ENCODE data around the gene PAWR. TPM values are rescaled to one million over a fixed set of nuclear protein-coding genes. Genes with fewer than 3 reads are reported as not detected.

The PAWR gene
- total RNA-seq, 4 donors from 2014 or later: 54.8 to 159 (median 65.8) TPM

DNA sequence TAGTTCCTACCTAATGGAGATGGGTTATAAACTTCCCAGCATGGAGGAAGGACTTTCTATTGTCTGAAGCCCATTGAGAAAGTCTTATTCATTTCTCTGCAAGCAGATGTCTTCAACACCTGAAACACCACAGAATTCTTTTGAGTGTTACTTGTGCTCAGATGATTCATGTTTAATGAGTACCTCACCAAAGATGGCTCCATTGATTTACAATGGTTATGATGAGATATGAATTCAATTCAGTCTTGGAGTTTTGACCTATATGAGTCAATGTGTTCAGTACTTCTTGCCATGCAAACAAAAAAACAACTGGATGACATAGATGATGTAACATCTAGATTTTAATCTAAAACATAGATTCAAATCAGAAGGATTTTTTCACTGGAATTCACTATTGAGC, 15.4 kb upstream of the PAWR start:
- Histone ChIP-seq H3K4me1 (no peaks in the 10 kb centered on the region), H3K36me3 (no peaks in the 10 kb centered on the region), H3K27ac (no peak overlapping the region), H3K4me3 (no peak overlapping the region), H3K9me3 (peaks cover 0 to 6% (median 0%) of the 10 kb centered on the region in 4 donors), H3K27me3 (no peaks in the 10 kb centered on the region)
- TF ChIP-seq, protein P1, sequence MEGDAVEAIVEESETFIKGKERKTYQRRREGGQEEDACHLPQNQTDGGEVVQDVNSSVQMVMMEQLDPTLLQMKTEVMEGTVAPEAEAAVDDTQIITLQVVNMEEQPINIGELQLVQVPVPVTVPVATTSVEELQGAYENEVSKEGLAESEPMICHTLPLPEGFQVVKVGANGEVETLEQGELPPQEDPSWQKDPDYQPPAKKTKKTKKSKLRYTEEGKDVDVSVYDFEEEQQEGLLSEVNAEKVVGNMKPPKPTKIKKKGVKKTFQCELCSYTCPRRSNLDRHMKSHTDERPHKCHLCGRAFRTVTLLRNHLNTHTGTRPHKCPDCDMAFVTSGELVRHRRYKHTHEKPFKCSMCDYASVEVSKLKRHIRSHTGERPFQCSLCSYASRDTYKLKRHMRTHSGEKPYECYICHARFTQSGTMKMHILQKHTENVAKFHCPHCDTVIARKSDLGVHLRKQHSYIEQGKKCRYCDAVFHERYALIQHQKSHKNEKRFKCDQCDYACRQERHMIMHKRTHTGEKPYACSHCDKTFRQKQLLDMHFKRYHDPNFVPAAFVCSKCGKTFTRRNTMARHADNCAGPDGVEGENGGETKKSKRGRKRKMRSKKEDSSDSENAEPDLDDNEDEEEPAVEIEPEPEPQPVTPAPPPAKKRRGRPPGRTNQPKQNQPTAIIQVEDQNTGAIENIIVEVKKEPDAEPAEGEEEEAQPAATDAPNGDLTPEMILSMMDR (IDR thresholded peaks at IDR 0.05): no peak
- TF ChIP-seq POLR2A (IDR thresholded peaks at IDR 0.05) (no peak), EP300 (IDR thresholded peaks at IDR 0.05) (no peak)
- DNase-seq (ENCODE audit: low spot score in 2 of 2): no peak

DNA sequence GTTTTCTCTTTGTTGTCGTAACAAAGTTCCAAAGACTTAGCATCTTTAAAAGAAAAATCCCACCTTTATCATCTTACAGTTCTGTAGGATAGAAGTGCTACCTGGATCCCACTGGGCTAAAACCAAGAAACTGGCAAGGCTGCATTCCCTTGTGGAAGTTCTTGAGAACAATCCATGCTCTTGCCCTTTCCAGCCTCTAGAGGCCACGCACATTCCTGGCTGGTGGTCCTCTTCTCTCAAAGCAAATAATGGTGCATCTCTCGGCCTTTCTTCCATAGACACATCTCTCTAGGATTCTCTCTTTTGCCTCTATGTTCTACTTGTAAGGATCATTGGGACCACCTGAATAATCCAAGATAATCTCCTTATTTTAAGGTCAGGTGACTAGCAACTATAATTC, 8.2 kb upstream of the PAWR start:
- no peaks in the 10 kb centered on the region for H3K27me3 ChIP-seq
- H3K4me1 ChIP-seq: no peaks in the 10 kb centered on the region
- WGBS, 2 donors: 92 to 95% methylated on average over 3 of the region's 3 CpGs
- TF ChIP-seq POLR2A (IDR thresholded peaks at IDR 0.05): no peak
- TF ChIP-seq EP300 (IDR thresholded peaks at IDR 0.05): no peak
- TF ChIP-seq, protein P1 (IDR thresholded peaks at IDR 0.05): no peak
- no peak overlapping the region for H3K4me3 ChIP-seq
- no peaks in the 10 kb centered on the region for H3K9me3 ChIP-seq
- H3K27ac ChIP-seq: no peak overlapping the region
- no peaks in the 10 kb centered on the region for H3K36me3 ChIP-seq
- DNase-seq (ENCODE audit: low spot score in 2 of 2): no peak

DNA sequence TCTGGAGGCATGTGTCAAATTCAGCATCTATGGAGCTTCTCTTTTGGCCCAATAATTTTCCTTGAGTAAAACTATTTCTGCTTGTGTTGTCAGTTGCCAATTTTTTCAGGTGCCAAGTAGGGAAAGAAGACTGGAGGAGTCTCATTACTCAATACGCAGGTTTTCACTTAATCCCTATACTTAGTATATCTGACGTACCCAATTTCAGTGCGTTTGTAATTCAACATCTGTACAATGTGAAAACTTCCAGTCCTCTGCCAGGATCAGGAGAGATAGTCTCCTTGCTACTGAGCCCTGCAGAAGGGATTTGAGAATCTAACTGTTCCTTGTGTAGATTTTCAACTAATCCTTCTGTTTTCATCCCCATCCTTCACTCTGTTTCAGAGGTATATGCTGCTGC, 5.7 kb upstream of the PAWR start:
- Histone ChIP-seq H3K27me3 (no peaks in the 10 kb centered on the region), H3K36me3 (no peaks in the 10 kb centered on the region), H3K9me3 (no peaks in the 10 kb centered on the region), H3K27ac (no peak overlapping the region), H3K4me1 (peaks cover 0 to 7% (median 0%) of the 10 kb centered on the region in 4 donors), H3K4me3 (no peak overlapping the region)
- no peak for DNase-seq (ENCODE audit: low spot score in 2 of 2)
- WGBS, 2 donors: 92 to 95% methylated on average over 3 of the region's 3 CpGs
- TF ChIP-seq, protein P1 (IDR thresholded peaks at IDR 0.05): no peak
- TF ChIP-seq EP300 (IDR thresholded peaks at IDR 0.05): no peak
- no peak for TF ChIP-seq POLR2A (IDR thresholded peaks at IDR 0.05)

DNA sequence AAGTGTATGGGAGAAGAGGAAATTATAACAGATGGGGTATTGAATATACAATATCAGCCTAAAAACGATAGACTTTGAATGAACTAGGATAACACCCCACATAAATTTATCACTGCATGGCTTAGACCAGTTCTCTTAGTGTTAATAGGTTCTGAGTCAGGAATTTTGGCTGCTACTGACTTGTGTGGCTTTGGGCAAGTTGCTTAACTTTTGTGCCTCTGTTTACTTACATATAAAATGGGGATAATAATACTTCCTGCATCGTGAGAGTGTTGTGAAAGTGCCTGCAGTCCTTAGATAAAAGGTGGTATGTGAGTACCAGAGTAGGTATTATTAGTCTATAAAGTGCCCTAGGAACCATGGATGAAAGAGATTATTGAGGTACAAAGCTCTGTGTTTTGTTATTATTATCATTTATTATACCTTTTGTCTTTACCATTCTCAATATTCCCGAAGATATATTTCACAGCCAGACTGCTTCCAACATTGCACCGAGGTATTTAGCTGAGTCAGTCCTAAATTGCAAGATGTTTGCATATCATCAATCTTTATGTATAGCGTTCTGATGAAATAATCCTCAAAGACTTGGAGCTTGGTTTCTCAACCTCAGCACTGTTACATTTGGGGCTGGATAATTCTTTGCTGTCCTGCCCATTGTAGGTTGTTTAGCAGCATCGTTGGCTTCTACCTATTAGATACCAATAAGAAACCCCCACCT, 2.3 kb upstream of the PAWR start:
- TF ChIP-seq, protein P1 (IDR thresholded peaks at IDR 0.05): no peak
- TF ChIP-seq POLR2A (IDR thresholded peaks at IDR 0.05): no peak
- H3K4me3 ChIP-seq: no peak overlapping the region
- no peak overlapping the region for H3K27ac ChIP-seq
- no peaks in the 10 kb centered on the region for H3K27me3 ChIP-seq
- no peaks in the 10 kb centered on the region for H3K9me3 ChIP-seq
- 58 to 61% methylated on average over 6 of the region's 6 CpGs for WGBS, 2 donors
- no peaks in the 10 kb centered on the region for H3K36me3 ChIP-seq
- H3K4me1 ChIP-seq: peaks cover 0 to 19% (median 0%) of the 10 kb centered on the region in 4 donors
- no peak for DNase-seq (ENCODE audit: low spot score in 2 of 2)

DNA sequence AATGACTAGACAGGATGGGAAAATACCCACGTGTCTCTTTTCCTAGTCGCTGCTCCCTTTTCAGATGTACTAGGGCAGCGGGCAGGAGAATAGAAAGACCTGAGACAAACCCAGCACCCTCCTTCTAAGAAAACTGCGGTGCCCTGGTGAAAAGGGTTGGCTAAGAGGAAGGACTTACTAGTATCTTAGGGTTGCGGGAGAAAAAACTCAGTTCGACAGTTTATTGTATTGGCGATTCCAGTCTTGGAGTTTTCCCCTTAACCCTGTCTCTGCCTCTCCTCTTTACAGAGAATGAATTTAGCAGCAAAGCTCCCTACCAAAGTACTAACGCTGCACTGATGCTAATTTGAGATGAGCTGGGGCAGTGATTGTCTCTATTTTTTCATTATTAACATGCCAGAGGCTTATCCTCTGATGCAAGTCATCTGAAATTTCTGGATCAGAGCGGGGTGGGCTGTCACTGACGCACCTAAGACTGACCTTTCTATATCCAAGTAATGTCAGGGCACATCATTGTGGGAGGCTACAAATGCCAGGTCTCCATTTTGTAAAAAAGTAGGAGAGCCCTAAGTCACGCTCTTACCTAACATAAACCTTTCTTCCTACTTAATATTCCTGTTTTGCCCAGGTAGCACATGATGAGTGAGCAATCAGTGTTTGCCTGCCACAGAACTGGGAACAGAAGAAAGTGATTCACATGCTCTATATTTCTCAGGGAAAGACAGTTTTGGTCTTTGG, 916 bp upstream of the PAWR start:
- Histone ChIP-seq H3K27ac (peak overlapping the region; percentile 70 to 89 (median 78)), H3K4me3 (peak overlapping the region; percentile 55 to 97 (median 88)), H3K9me3 (no peaks in the 10 kb centered on the region), H3K36me3 (no peaks in the 10 kb centered on the region), H3K4me1 (peaks cover 0 to 23% (median 0%) of the 10 kb centered on the region in 4 donors), H3K27me3 (no peaks in the 10 kb centered on the region)
- DNase-seq (ENCODE audit: low spot score in 2 of 2): no peak
- 10 to 11% methylated on average over 11 of the region's 11 CpGs for WGBS, 2 donors
- no peak for TF ChIP-seq POLR2A (IDR thresholded peaks at IDR 0.05)
- TF ChIP-seq, protein P1 (IDR thresholded peaks at IDR 0.05): no peak
- TF ChIP-seq EP300 (IDR thresholded peaks at IDR 0.05): peak in 1 of 2 donors; percentile 15
